ENCODE results near the gene CDC42SE2. TPM values are rescaled to one million over a fixed set of nuclear protein-coding genes. Genes with fewer than 3 reads are reported as not detected.

Gene CDC42SE2
- total RNA-seq, 1 donor from 2014 or later = 27.8 TPM

DNA sequence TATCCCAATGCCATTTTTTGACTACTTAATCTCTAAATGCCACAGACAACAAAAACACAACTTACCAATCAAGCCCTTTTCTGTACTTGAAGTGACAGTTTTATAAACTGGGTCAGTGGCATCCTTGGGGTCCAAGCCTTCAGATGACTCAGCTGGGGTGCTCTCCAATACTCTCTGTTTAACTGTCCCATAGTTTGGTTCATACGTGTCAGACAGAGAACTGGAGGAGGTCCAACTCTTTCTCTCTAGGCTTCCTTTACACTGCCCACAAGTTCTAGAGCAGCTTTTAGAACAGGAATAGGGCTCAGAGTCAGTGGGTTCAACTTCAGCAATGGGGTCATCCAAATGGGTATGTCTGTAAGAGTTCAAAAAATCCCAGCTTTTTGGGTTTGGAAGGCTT, 166.9 kb downstream of the CDC42SE2 start:
- Mint-ChIP-seq H3K4me3 (no peak overlapping the region), H3K9me3 (no peaks in the 10 kb centered on the region), H3K4me1 (ENCODE audit: unreplicated experiment) (no peaks in the 10 kb centered on the region), H3K27ac (no peak overlapping the region), H3K27me3 (no peaks in the 10 kb centered on the region), H3K36me3 (peaks cover 28% of the 10 kb centered on the region)
- DNase-seq (ENCODE audit: extremely low spot score, unreplicated experiment) = no peak
- TF ChIP-seq, protein P1, sequence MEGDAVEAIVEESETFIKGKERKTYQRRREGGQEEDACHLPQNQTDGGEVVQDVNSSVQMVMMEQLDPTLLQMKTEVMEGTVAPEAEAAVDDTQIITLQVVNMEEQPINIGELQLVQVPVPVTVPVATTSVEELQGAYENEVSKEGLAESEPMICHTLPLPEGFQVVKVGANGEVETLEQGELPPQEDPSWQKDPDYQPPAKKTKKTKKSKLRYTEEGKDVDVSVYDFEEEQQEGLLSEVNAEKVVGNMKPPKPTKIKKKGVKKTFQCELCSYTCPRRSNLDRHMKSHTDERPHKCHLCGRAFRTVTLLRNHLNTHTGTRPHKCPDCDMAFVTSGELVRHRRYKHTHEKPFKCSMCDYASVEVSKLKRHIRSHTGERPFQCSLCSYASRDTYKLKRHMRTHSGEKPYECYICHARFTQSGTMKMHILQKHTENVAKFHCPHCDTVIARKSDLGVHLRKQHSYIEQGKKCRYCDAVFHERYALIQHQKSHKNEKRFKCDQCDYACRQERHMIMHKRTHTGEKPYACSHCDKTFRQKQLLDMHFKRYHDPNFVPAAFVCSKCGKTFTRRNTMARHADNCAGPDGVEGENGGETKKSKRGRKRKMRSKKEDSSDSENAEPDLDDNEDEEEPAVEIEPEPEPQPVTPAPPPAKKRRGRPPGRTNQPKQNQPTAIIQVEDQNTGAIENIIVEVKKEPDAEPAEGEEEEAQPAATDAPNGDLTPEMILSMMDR (conservative IDR thresholded peaks at IDR 0.05) = no peak

- TF ChIP-seq, protein P1 (conservative IDR thresholded peaks at IDR 0.05) = no peak
- Mint-ChIP-seq H3K9me3 (no peaks in the 10 kb centered on the region), H3K4me3 (no peak overlapping the region), H3K27ac (no peak overlapping the region), H3K4me1 (ENCODE audit: unreplicated experiment) (no peaks in the 10 kb centered on the region), H3K27me3 (no peaks in the 10 kb centered on the region), H3K36me3 (peaks cover 32% of the 10 kb centered on the region)
- DNase-seq (ENCODE audit: extremely low spot score, unreplicated experiment) = no peak
These were observed 167.9 kb downstream of the CDC42SE2 start for GRCh38 chr5:131431794-131432193.

- H3K4me1 Mint-ChIP-seq (ENCODE audit: unreplicated experiment) = no peaks in the 10 kb centered on the region
- TF ChIP-seq, protein P1 (conservative IDR thresholded peaks at IDR 0.05) = no peak
- no peak overlapping the region for H3K27ac Mint-ChIP-seq
- no peak overlapping the region for H3K4me3 Mint-ChIP-seq
- DNase-seq (ENCODE audit: extremely low spot score, unreplicated experiment) = no peak
- no peaks in the 10 kb centered on the region for H3K27me3 Mint-ChIP-seq
- H3K36me3 Mint-ChIP-seq = peaks cover 37% of the 10 kb centered on the region
- H3K9me3 Mint-ChIP-seq = no peaks in the 10 kb centered on the region
These were observed 169.3 kb downstream of the CDC42SE2 start for GRCh38 chr5:131433109-131433508.

- H3K27ac Mint-ChIP-seq = no peak overlapping the region
- H3K9me3 Mint-ChIP-seq = no peaks in the 10 kb centered on the region
- peaks cover 30% of the 10 kb centered on the region for H3K36me3 Mint-ChIP-seq
- no peak for DNase-seq (ENCODE audit: extremely low spot score, unreplicated experiment)
- H3K4me1 Mint-ChIP-seq (ENCODE audit: unreplicated experiment) = no peaks in the 10 kb centered on the region
- no peak overlapping the region for H3K4me3 Mint-ChIP-seq
- TF ChIP-seq, protein P1 (conservative IDR thresholded peaks at IDR 0.05) = no peak
- H3K27me3 Mint-ChIP-seq = no peaks in the 10 kb centered on the region
These were observed 172.2 kb downstream of the CDC42SE2 start for GRCh38 chr5:131436081-131436480.

- TF ChIP-seq, protein P1 (conservative IDR thresholded peaks at IDR 0.05) = no peak
- Mint-ChIP-seq H3K36me3 (peaks cover 19% of the 10 kb centered on the region), H3K4me3 (no peak overlapping the region), H3K27ac (no peak overlapping the region), H3K4me1 (ENCODE audit: unreplicated experiment) (no peaks in the 10 kb centered on the region), H3K27me3 (no peaks in the 10 kb centered on the region), H3K9me3 (no peaks in the 10 kb centered on the region)
- DNase-seq (ENCODE audit: extremely low spot score, unreplicated experiment) = no peak
These were observed 177.3 kb downstream of the CDC42SE2 start for GRCh38 chr5:131441184-131441583.

Other genes with a start within 250 kb of the CDC42SE2 start
- 206 and 214 TPM in 2 replicates for gene HINT1, start 98.8 kb upstream of the CDC42SE2 start, total RNA-seq (ENCODE audit: low replicate concordance)
- 6.4 and 9.3 TPM in 2 replicates for gene LYRM7, start 93.1 kb upstream of the CDC42SE2 start, total RNA-seq (ENCODE audit: low replicate concordance)

Measured in type B pancreatic cell (in vitro differentiated cells).